NCI-H82 treated with DMSO at 0.1 percent for 48 hours (cell line): ENCODE data around the gene BPTF.
"Not testable (repeated sequence)": the region's sequence is repeated elsewhere in the genome, so short reads cannot be mapped to it uniquely, and the experiment has no call there.

Experiments
- DNase-seq: peaks from one replicate; lab custom pipeline; 2025; ENCODE audit not compliant: unreplicated experiment; lab: John Stamatoyannopoulos, UW

The BPTF gene

GRCh38 chr17:67868176-67868575 is 42.9 kb downstream of the BPTF start:
- no peak for DNase-seq

GRCh38 chr17:67879662-67880061 is 54.4 kb downstream of the BPTF start:
- DNase-seq, result no peak

- no peak for DNase-seq
Measured at GRCh38 chr17:67881083-67881482, 55.8 kb downstream of the BPTF start.

- no peak for DNase-seq
Measured at GRCh38 chr17:67884741-67885140, 59.4 kb downstream of the BPTF start.

GRCh38 chr17:67891481-67892119 is 66.3 kb downstream of the BPTF start:
- no peak for DNase-seq

- no peak for DNase-seq
Measured at GRCh38 chr17:67902511-67903231, 77.4 kb downstream of the BPTF start.

- DNase-seq, result not testable (repeated sequence)
Measured at GRCh38 chr17:67905298-67905697, 80.0 kb downstream of the BPTF start.

GRCh38 chr17:67910117-67910803 is 85.0 kb downstream of the BPTF start:
- not testable (repeated sequence) for DNase-seq

GRCh38 chr17:67911059-67911782 is 85.9 kb downstream of the BPTF start:
- DNase-seq, result no peak

GRCh38 chr17:67912088-67912487 is 86.8 kb downstream of the BPTF start:
- no peak for DNase-seq

GRCh38 chr17:67912656-67913055 is 87.4 kb downstream of the BPTF start:
- DNase-seq, result no peak

GRCh38 chr17:67920212-67920611 is 94.9 kb downstream of the BPTF start:
- no peak for DNase-seq

- no peak for DNase-seq
Measured at GRCh38 chr17:67922503-67922902, 97.2 kb downstream of the BPTF start.

- DNase-seq, result not testable (repeated sequence)
Measured at GRCh38 chr17:67928842-67929241, 103.5 kb downstream of the BPTF start.

GRCh38 chr17:67931227-67931626 is 105.9 kb downstream of the BPTF start:
- no peak for DNase-seq

- no peak for DNase-seq
Measured at GRCh38 chr17:67942810-67943209, 117.5 kb downstream of the BPTF start.

GRCh38 chr17:67944035-67944434 is 118.7 kb downstream of the BPTF start:
- no peak for DNase-seq

GRCh38 chr17:67946513-67946912 is 121.2 kb downstream of the BPTF start:
- no peak for DNase-seq

- no peak for DNase-seq
Measured at GRCh38 chr17:67947325-67947813, 122.1 kb downstream of the BPTF start.

GRCh38 chr17:67950945-67951344 is 125.6 kb downstream of the BPTF start:
- DNase-seq, result no peak

GRCh38 chr17:67959510-67959909 is 134.2 kb downstream of the BPTF start:
- DNase-seq, result no peak
